Keratinocyte (primary cell): ENCODE measurements around the gene MSH2. TPM values are rescaled to one million over a fixed set of nuclear protein-coding genes. Genes with fewer than 3 reads are reported as not detected.

Source experiments
- DNase-seq: peaks from one replicate; pipeline ENCODE4 v3.0.0-alpha.2; 2011; ENCODE audit warnings: low read depth, missing footprints, low spot score
- FAIRE-seq: peaks from 2 replicates; lab custom pipeline; 2011; peaks lifted over from hg19 to GRCh38; lab: Jason Lieb, UNC
- H2AFZ ChIP-seq: 2 replicates; pipeline ENCODE4 v1.6.0; 2012; ENCODE audit warnings: low read length, control low read depth, inconsistent platforms; ENCODE audit not compliant: control insufficient read depth
- H3K27ac ChIP-seq: 2 replicates; pipeline ENCODE4 v1.5.1; 2011; ENCODE audit warnings: low read length; ENCODE audit not compliant: control insufficient read depth, insufficient read depth
- H3K27me3 ChIP-seq: 3 replicates; pipeline ENCODE4 v1.6.0; 2011; ENCODE audit warnings: low read length; ENCODE audit not compliant: control insufficient read depth, insufficient read depth; ENCODE audit errors: extremely low read depth
- H3K36me3 ChIP-seq, 2 experiments: 2 replicates in 1 of 2; 3 replicates in 1 of 2; pipeline ENCODE4 v1.5.1; 2011; ENCODE audit warnings: low read length in 2 of 2, mild to moderate bottlenecking in 1 of 2; ENCODE audit not compliant: control insufficient read depth in 2 of 2, insufficient read depth in 2 of 2; ENCODE audit errors: extremely low read depth in 1 of 2
- H3K4me1 ChIP-seq: 3 replicates; pipeline ENCODE4 v1.5.1; 2011; ENCODE audit warnings: low read length; ENCODE audit not compliant: control insufficient read depth, insufficient read depth; ENCODE audit errors: extremely low read depth
- H3K4me2 ChIP-seq: 3 replicates; pipeline ENCODE4 v1.6.0; 2011; ENCODE audit warnings: low read depth, low read length; ENCODE audit not compliant: control insufficient read depth, insufficient read depth; ENCODE audit errors: extremely low read depth
- H3K4me3 ChIP-seq, 3 experiments: fragments of 200-600 bp in 1 of 3; sonication (generic) in 1 of 3; 2 replicates in 2 of 3; 3 replicates in 1 of 3; pipeline ENCODE4 v1.5.1; 2011 to 2016; ENCODE audit warnings: low read length in 3 of 3, mild to moderate bottlenecking in 3 of 3, control low read depth in 2 of 3, inconsistent platforms in 1 of 3, low read depth in 1 of 3, mixed read lengths in 1 of 3, mixed run types in 1 of 3, moderate library complexity in 1 of 3; ENCODE audit not compliant: control insufficient read depth in 2 of 3, insufficient read depth in 2 of 3; ENCODE audit errors: extremely low read depth in 1 of 3
- H3K79me2 ChIP-seq: 2 replicates; pipeline ENCODE4 v1.6.0; 2012; ENCODE audit warnings: low read length; ENCODE audit not compliant: control insufficient read depth, insufficient read depth
- H3K9ac ChIP-seq: 3 replicates; pipeline ENCODE4 v1.6.0; 2011; ENCODE audit warnings: low read length; ENCODE audit not compliant: control insufficient read depth, insufficient read depth; ENCODE audit errors: extremely low read depth
- H3K9me1 ChIP-seq: 3 replicates; pipeline ENCODE4 v1.6.0; 2011; ENCODE audit warnings: low read length; ENCODE audit not compliant: control insufficient read depth, insufficient read depth; ENCODE audit errors: extremely low read depth
- H3K9me3 ChIP-seq: 2 replicates; pipeline ENCODE4 v1.5.1; 2012; ENCODE audit warnings: low read depth, low read length; ENCODE audit not compliant: control insufficient read depth
- H4K20me1 ChIP-seq: 3 replicates; pipeline ENCODE4 v1.6.0; 2011; ENCODE audit warnings: low read length; ENCODE audit not compliant: control insufficient read depth, insufficient read depth; ENCODE audit errors: extremely low read depth
- CTCF ChIP-seq, 3 experiments: IDR thresholded peaks in 1 of 3; conservative IDR thresholded peaks in 1 of 3; optimal IDR thresholded peaks in 1 of 3; 2 replicates in 2 of 3; 3 replicates in 1 of 3; pipeline versions ENCODE3 to v1.5.1; 2011; ENCODE audit warnings: low read length in 3 of 3, mild to moderate bottlenecking in 3 of 3, moderate library complexity in 2 of 3, control low read depth in 1 of 3, inconsistent platforms in 1 of 3; ENCODE audit not compliant: insufficient read depth in 2 of 3; ENCODE audit errors: extremely low read depth in 1 of 3
- EZH2 ChIP-seq: IDR thresholded peaks from one replicate; pipeline ENCODE4 v1.6.1; 2012; ENCODE audit warnings: inconsistent platforms, mild to moderate bottlenecking, low read length, moderate library complexity
- dilution Hi-C: fragments of 300-500 bp; cut with MboI; formaldehyde crosslinking; loops from one replicate; pipeline ENCODE4 v1.7.0; 2020; ENCODE audit warnings: low sequenced_read_pairs; ENCODE audit not compliant: extremely low pct_ligation_motif_present
- polyA plus RNA-seq, 5 experiments: library from polyadenylated mRNA; depleted of rRNA in 3 of 5; stranded (reverse) in 3 of 5; stranded (forward) in 1 of 5; unstranded in 1 of 5; fragments of >200 nt; gene quantifications; 1 replicate in 1 of 5; 2 replicates in 3 of 5; 3 replicates in 1 of 5; pipeline versions ENCODE4 v1.2.1 to v1.2.3, GENCODE V29; 2011 to 2012; ENCODE audit warnings: missing spikeins in 2 of 5, low read depth in 1 of 5, low replicate concordance in 1 of 5

MSH2 gene
- polyA plus RNA-seq, 1 donor (not counting 4 experiments of a cell fraction or from before 2014, with no cell fraction given): 16.8 TPM

DNA sequence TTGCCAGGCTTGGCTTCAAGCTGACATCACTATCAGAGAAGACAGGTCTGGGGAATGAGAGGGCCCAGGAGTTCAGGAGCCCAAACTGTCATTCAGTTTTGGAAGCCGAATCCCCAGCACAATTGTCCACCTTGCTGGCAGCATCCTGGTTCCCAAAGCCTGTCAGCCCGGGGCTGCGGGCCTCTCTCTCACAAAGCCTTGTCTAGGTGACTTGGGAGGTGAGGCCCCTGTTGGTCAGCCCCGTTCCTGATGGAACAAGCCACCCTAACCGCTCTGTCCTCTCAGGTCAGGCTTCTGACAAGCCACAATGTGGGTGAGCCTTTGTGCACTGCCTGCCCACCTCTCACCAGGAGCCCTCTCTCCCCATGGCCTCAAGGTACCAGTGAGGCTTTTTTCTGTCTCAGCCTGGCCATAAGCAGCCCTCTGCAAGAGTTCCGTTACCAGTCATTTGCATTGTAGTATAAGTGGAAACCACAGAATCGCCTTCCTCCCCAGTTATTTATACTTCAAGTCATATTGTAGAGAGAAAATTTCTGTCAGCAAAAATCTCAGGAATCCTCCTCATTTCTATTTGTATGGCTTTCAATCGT is 100.6 kb downstream of the MSH2 start:
- H3K36me3 ChIP-seq: no peaks in the 10 kb centered on the region
- H2AFZ ChIP-seq: no peak overlapping the region
- dilution Hi-C loops: no loop called here
- no peak overlapping the region for H3K4me2 ChIP-seq
- FAIRE-seq (no peak), DNase-seq (no peak)
- H3K79me2 ChIP-seq: no peaks in the 10 kb centered on the region
- H3K9me1 ChIP-seq: no peaks in the 10 kb centered on the region
- no peak overlapping the region for H3K27ac ChIP-seq
- no peaks in the 10 kb centered on the region for H4K20me1 ChIP-seq
- H3K4me1 ChIP-seq: peaks cover 12% of the 10 kb centered on the region
- H3K4me3 ChIP-seq: no peak overlapping the region
- H3K9ac ChIP-seq: no peak overlapping the region
- peaks cover 1% of the 10 kb centered on the region for H3K27me3 ChIP-seq
- H3K9me3 ChIP-seq: peaks cover 12% of the 10 kb centered on the region
- TF ChIP-seq CTCF (optimal IDR thresholded peaks at IDR 0.05 in 1 of 3, IDR thresholded peaks at IDR 0.05 in 1 of 3, conservative IDR thresholded peaks at IDR 0.05 in 1 of 3; ENCODE audit: extremely low read depth in 1 of 3, insufficient read depth in 2 of 3, low read length in 3 of 3) (no peak), EZH2 (no peak)

DNA sequence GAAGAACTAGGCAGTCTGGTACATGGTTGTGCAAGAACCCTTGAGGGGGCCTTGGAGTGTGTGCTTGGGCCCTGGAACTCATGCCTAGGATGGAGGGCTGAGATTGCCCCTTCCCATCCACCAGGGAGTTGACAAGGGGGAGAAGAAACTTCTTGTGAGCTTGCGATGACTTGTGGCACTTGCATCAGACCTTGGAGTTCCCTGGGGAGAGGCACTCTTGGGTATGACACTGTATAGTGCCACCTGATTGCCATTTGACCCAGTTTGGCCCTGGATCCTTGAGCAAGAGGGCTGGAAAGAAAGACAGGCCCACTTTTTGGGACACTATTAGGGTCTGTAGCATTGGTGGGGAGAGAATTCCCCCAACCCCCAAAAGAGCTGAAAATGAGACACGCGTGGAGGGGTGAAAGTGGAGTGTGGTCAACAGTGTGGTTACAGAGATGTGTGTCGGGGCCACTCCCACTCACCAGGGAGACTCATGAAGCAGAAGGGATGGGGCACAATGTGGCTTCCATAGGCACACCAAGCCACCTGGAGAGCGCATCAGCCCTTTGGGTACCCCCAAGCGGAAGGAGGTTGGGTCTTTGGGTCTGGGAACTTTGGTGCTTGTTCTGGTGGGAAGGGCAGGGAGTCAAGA is 101.3 kb downstream of the MSH2 start:
- no peak for DNase-seq
- Histone ChIP-seq H3K36me3 (no peaks in the 10 kb centered on the region), H3K4me3 (no peak overlapping the region), H3K4me1 (peaks cover 12% of the 10 kb centered on the region), H3K9ac (no peak overlapping the region), H4K20me1 (no peaks in the 10 kb centered on the region), H3K79me2 (no peaks in the 10 kb centered on the region), H3K4me2 (no peak overlapping the region), H3K9me3 (peaks cover 9% of the 10 kb centered on the region), H3K27ac (no peak overlapping the region), H3K27me3 (peaks cover 9% of the 10 kb centered on the region), H2AFZ (no peak overlapping the region), H3K9me1 (no peaks in the 10 kb centered on the region)
- FAIRE-seq: no peak
- no peak for TF ChIP-seq CTCF (optimal IDR thresholded peaks at IDR 0.05 in 1 of 3, IDR thresholded peaks at IDR 0.05 in 1 of 3, conservative IDR thresholded peaks at IDR 0.05 in 1 of 3; ENCODE audit: extremely low read depth in 1 of 3, insufficient read depth in 2 of 3, low read length in 3 of 3)
- no peak for TF ChIP-seq EZH2
- dilution Hi-C loops: no loop called here
